Right lobe of liver (tissue), 4 donors: ENCODE measurements around the gene GADL1.

Experiments
- POLR2A ChIP-seq: fragments of 450-650 bp; IDR thresholded peaks from one replicate; pipeline ENCODE4 v1.6.1; 2017; ENCODE audit warnings: antibody characterized with exemption, mild to moderate bottlenecking
- TF ChIP-seq, protein P1 (sequence below), 4 donors: fragments of 200-600 bp in 3 of 4; fragments of 450-650 bp in 1 of 4; IDR thresholded peaks; one replicate each; pipeline versions ENCODE4 v1.5.1 to v1.8.0; 2016 to 2022; ENCODE audit warnings: antibody characterized with exemption in 4 of 4, mild to moderate bottlenecking in 2 of 4
- donor health status: DM: no; HTN: no; CAD: no.
- donor health status: DM: no; HTN: no; CAD: no.
- donor health status: DM: no; HTN: yes; CAD: no.

DNA sequence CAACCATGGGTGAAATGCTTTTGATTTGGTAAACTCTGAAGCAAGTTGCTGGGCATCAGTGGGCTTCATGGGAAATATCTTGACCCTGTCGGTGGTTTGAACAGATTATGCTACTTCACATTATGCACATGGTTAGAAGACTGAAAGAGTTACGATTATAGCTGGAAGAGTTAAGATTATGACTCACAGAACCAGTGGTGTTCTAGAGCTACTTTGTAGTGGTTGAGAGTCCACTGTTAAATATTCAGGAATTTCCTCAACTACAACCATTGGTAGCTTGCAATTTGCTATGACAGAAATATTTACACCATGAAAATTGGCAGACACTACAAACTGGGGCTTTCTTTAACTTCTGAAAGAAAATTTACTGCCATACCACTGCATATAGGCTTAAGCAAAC, 99.3 kb downstream of the GADL1 start:
- TF ChIP-seq, protein P1, sequence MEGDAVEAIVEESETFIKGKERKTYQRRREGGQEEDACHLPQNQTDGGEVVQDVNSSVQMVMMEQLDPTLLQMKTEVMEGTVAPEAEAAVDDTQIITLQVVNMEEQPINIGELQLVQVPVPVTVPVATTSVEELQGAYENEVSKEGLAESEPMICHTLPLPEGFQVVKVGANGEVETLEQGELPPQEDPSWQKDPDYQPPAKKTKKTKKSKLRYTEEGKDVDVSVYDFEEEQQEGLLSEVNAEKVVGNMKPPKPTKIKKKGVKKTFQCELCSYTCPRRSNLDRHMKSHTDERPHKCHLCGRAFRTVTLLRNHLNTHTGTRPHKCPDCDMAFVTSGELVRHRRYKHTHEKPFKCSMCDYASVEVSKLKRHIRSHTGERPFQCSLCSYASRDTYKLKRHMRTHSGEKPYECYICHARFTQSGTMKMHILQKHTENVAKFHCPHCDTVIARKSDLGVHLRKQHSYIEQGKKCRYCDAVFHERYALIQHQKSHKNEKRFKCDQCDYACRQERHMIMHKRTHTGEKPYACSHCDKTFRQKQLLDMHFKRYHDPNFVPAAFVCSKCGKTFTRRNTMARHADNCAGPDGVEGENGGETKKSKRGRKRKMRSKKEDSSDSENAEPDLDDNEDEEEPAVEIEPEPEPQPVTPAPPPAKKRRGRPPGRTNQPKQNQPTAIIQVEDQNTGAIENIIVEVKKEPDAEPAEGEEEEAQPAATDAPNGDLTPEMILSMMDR (IDR thresholded peaks at IDR 0.05): no peak
- no peak for TF ChIP-seq POLR2A
